Endothelial cell of umbilical vein (primary cell): Measurements from ENCODE around the gene NCS1. TPM values are rescaled to one million over a fixed set of nuclear protein-coding genes. Genes with fewer than 3 reads are reported as not detected.

ENCODE experiments used
- BruUV-seq: library from RNA; stranded (reverse); fragments of 400-500 nt; replicated peaks from 2 replicates; lab custom pipeline; 2021; lab: Mats Ljungman, UMichigan
- CTCF ChIA-PET: fragments of 300-600, 350-600 bp; sonication (Branson Sonifier 250); formaldehyde crosslinking; loops from one replicate; lab custom pipeline; 2021; ENCODE audit warnings: antibody characterized with exemption, inconsistent platforms; lab: Charles Lee
- POLR2A ChIA-PET: fragments of 300-600, 350-600 bp; sonication (Branson Sonifier 250); formaldehyde crosslinking; loops from one replicate; lab custom pipeline; 2021; ENCODE audit warnings: antibody characterized with exemption, inconsistent platforms; lab: Charles Lee
- DNase-seq: peaks from one replicate; pipeline ENCODE4 v3.0.0-alpha.2; 2011; ENCODE audit warnings: low read depth, low spot score
- FAIRE-seq: peaks from 2 replicates; lab custom pipeline; 2011; peaks lifted over from hg19 to GRCh38; lab: Jason Lieb, UNC
- H2AFZ ChIP-seq: 2 replicates; pipeline ENCODE4 v1.6.0; 2012; ENCODE audit warnings: low read depth, low read length, control low read depth, inconsistent platforms
- H3K27ac ChIP-seq: 2 replicates; pipeline ENCODE4 v1.5.1; 2011; ENCODE audit warnings: low read depth, mild to moderate bottlenecking, control low read depth, low read length, moderate library complexity; ENCODE audit not compliant: insufficient read depth
- H3K27me3 ChIP-seq, 2 experiments: 2 replicates each; pipeline versions ENCODE4 v1.6.0 to v1.6.1; 2011; ENCODE audit warnings: low read length in 2 of 2, mixed read lengths in 1 of 2; ENCODE audit not compliant: control insufficient read depth in 2 of 2, insufficient read depth in 2 of 2
- H3K36me3 ChIP-seq, 2 experiments: 2 replicates in 1 of 2; 3 replicates in 1 of 2; pipeline ENCODE4 v1.5.1; 2011; ENCODE audit warnings: low read length in 2 of 2, mild to moderate bottlenecking in 1 of 2, moderate library complexity in 1 of 2; ENCODE audit not compliant: control insufficient read depth in 2 of 2, insufficient read depth in 2 of 2; ENCODE audit errors: extremely low read depth in 1 of 2
- H3K4me1 ChIP-seq: 3 replicates; pipeline ENCODE4 v1.5.1; 2011; ENCODE audit warnings: mild to moderate bottlenecking, low read length; ENCODE audit not compliant: control insufficient read depth, insufficient read depth; ENCODE audit errors: extremely low read depth
- H3K4me2 ChIP-seq: 2 replicates; pipeline ENCODE4 v1.6.1; 2011; ENCODE audit warnings: low read length, control low read depth, mixed read lengths; ENCODE audit not compliant: insufficient read depth
- H3K4me3 ChIP-seq, 3 experiments: fragments of 200-600 bp in 1 of 3; sonication (generic), shearing (Covaris generic) in 1 of 3; replicated peaks in 1 of 3; 2 replicates each; pipeline ENCODE4 v1.5.1; 2011 to 2016; ENCODE audit warnings: control low read depth in 3 of 3, low read length in 3 of 3, mild to moderate bottlenecking in 2 of 3, inconsistent platforms in 1 of 3, low read depth in 1 of 3, moderate library complexity in 1 of 3; ENCODE audit not compliant: insufficient read depth in 1 of 3
- H3K79me2 ChIP-seq: 2 replicates; pipeline ENCODE4 v1.6.0; 2012; ENCODE audit warnings: low read length, inconsistent platforms; ENCODE audit not compliant: control insufficient read depth, insufficient read depth
- H3K9ac ChIP-seq: replicated peaks from 2 replicates; pipeline ENCODE3; 2011; ENCODE audit warnings: low read length, control low read depth; ENCODE audit not compliant: insufficient read depth; ENCODE audit errors: extremely low read depth
- H3K9me1 ChIP-seq: replicated peaks from 3 replicates; pipeline ENCODE4 v1.6.0; 2011; ENCODE audit warnings: mild to moderate bottlenecking, low read length; ENCODE audit not compliant: control insufficient read depth, insufficient read depth; ENCODE audit errors: extremely low read depth
- H3K9me3 ChIP-seq: replicated peaks from 2 replicates; pipeline ENCODE4 v1.5.1; 2012; ENCODE audit warnings: low read length, inconsistent platforms; ENCODE audit not compliant: control insufficient read depth, insufficient read depth
- H4K20me1 ChIP-seq: replicated peaks from 2 replicates; pipeline ENCODE3; 2011; ENCODE audit warnings: mild to moderate bottlenecking, low read length; ENCODE audit not compliant: control insufficient read depth, insufficient read depth; ENCODE audit errors: extremely low read depth
- CTCF ChIP-seq, 2 donors: IDR thresholded peaks; 1 replicate in 1 of 2; 2 replicates in 1 of 2; pipeline ENCODE4 v1.5.1; 2011; ENCODE audit warnings: low read length in 2 of 2, mild to moderate bottlenecking in 2 of 2, moderate library complexity in 2 of 2, control low read depth in 1 of 2, inconsistent platforms in 1 of 2, low read depth in 1 of 2; ENCODE audit not compliant: insufficient read depth in 1 of 2; ENCODE audit errors: extremely low read depth in 1 of 2
- EZH2 ChIP-seq: IDR thresholded peaks from 2 replicates; pipeline ENCODE4 v1.6.1; 2012; ENCODE audit warnings: borderline replicate concordance, low read depth, mild to moderate bottlenecking, moderate library complexity, low read length, inconsistent platforms; ENCODE audit not compliant: severe bottlenecking
- FOS ChIP-seq: IDR thresholded peaks from 2 replicates; pipeline ENCODE4 v1.6.1; 2011; ENCODE audit warnings: mild to moderate bottlenecking, low read length, moderate library complexity, borderline replicate concordance; ENCODE audit not compliant: insufficient read depth
- GATA2 ChIP-seq: IDR thresholded peaks from 2 replicates; pipeline ENCODE4 v1.7.0; 2011; ENCODE audit warnings: low read depth, mild to moderate bottlenecking, moderate library complexity, mixed read lengths, low read length; ENCODE audit not compliant: insufficient read length, insufficient read depth
- JUN ChIP-seq: IDR thresholded peaks from 2 replicates; pipeline ENCODE4 v1.6.1; 2011; ENCODE audit warnings: borderline replicate concordance, low read depth; ENCODE audit not compliant: insufficient read length, insufficient read depth
- MAX ChIP-seq: IDR thresholded peaks from 2 replicates; pipeline ENCODE4 v1.6.1; 2011; ENCODE audit not compliant: insufficient read depth, insufficient read length
- POLR2A ChIP-seq: IDR thresholded peaks from 2 replicates; pipeline ENCODE4 v1.6.1; 2012; ENCODE audit warnings: low read depth, mild to moderate bottlenecking, control low read depth, low read length
- POLR2AphosphoS5 ChIP-seq: IDR thresholded peaks from 2 replicates; pipeline ENCODE4 v1.6.1; 2012; ENCODE audit warnings: low read depth, mild to moderate bottlenecking, control low read depth, low read length, moderate library complexity; ENCODE audit not compliant: insufficient read depth
- dilution Hi-C: fragments of 300-500 bp; cut with MboI; formaldehyde crosslinking; loops from one replicate; pipeline ENCODE4 v1.15.0; 2019; ENCODE audit warnings: low sequenced_read_pairs; ENCODE audit not compliant: extremely low pct_ligation_motif_present
- intact Hi-C: fragments of 100-400 bp; cut with micrococcal nuclease; formaldehyde crosslinking; loops from one replicate; pipeline ENCODE4 v1.10.0; 2022
- polyA plus RNA-seq, 4 experiments: library from polyadenylated mRNA; depleted of rRNA in 3 of 4; stranded (reverse) in 3 of 4; unstranded in 1 of 4; fragments of >200 nt; gene quantifications; 2 replicates each; pipeline versions ENCODE4 v1.2.1 to v1.2.3, GENCODE V29; 2011 to 2012; ENCODE audit warnings: missing spikeins in 1 of 4
- total RNA-seq: library from RNA; stranded (reverse); gene quantifications from 2 replicates; pipeline ENCODE4 v1.2.3, GENCODE V29; 2021

NCS1 gene
- total and polyA plus RNA-seq, 2 donors (not counting 3 experiments of a cell fraction or from before 2014, with no cell fraction given) = 53.6 to 77.4 TPM

DNA sequence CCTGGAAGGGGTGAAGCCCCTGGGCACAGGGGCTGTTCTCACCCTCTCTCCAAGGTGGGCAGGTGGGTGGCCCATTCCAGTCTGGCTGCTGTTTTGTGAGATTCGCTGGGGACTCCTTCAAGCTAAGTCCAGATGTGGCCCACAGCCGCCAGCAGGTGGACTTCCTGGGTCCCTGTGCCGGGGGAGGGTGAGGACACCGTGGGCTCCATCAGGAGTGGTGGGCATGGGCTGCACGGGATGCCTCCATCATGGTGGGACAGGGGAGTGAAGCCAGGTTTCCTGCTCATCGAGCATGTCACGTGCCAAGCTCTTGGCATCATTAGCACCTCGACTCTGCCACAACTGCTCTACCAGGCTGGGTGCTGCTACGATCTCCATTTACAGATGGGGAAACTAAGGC, 1.8 kb downstream of the NCS1 start:
- Histone ChIP-seq H3K9me3 (no peaks in the 10 kb centered on the region), H3K27me3 (no peaks in the 10 kb centered on the region), H3K4me2 (no peak overlapping the region), H3K9me1 (no peaks in the 10 kb centered on the region), H3K9ac (no peak overlapping the region), H3K79me2 (peaks cover 50% of the 10 kb centered on the region), H3K36me3 (peaks cover 0 to 4% of the 10 kb centered on the region in 2 experiments), H3K27ac (no peak overlapping the region), H2AFZ (no peak overlapping the region), H3K4me3 (no peak overlapping the region), H4K20me1 (no peaks in the 10 kb centered on the region), H3K4me1 (peaks cover 9% of the 10 kb centered on the region)
- no peak for DNase-seq
- intact Hi-C loops (no loop called here), dilution Hi-C loops (no loop called here)
- POLR2A ChIA-PET = no interaction called here
- TF ChIP-seq MAX (no peak), EZH2 (no peak), CTCF (IDR thresholded peaks at IDR 0.05; ENCODE audit: extremely low read depth in 1 of 2, insufficient read depth in 1 of 2, low read depth in 1 of 2, low read length in 2 of 2) (no peak), FOS (no peak), GATA2 (no peak), POLR2AphosphoS5 (no peak), POLR2A (no peak), JUN (no peak)
- no peak for FAIRE-seq
- no TSS peak for BruUV-seq
- CTCF ChIA-PET = interaction anchor here (0.8 to 1.4 kb wide), 5 partner anchors 9 to 66 kb away, joined by 3 to 4 read pairs (median 3); no protein-coding TSS in a partner anchor
